Amniotic stem cell (primary cell): ENCODE results near the gene LIPA.
"Not testable (repeated sequence)": the region's sequence is repeated elsewhere in the genome, so short reads cannot be mapped to it uniquely, and the experiment has no call there.

ENCODE experiments used
- DNase-seq: peaks from one replicate; lab custom pipeline; 2025; lab: John Stamatoyannopoulos, UW

LIPA gene

GRCh38 chr10:89207801-89208551 lies 43.6 kb downstream of the LIPA start:
- no peak for DNase-seq

GRCh38 chr10:89207181-89207800 lies 44.3 kb downstream of the LIPA start, which contains the start of gene CH25H:
Gene CH25H, minus strand, starts transcription at chr10:89207317. Its CDS starts 25 bp downstream, at chr10:89207292.
- peak; percentile 66 for DNase-seq

GRCh38 chr10:89206402-89207180 lies 45.0 kb downstream of the LIPA start:
- no peak for DNase-seq

GRCh38 chr10:89204621-89205185 lies 46.9 kb downstream of the LIPA start:
- DNase-seq, result no peak

GRCh38 chr10:89203237-89203636 lies 48.3 kb downstream of the LIPA start:
- no peak for DNase-seq

GRCh38 chr10:89202033-89202425 lies 49.5 kb downstream of the LIPA start:
- no peak for DNase-seq

- no peak for DNase-seq
These were observed 50.1 kb downstream of the LIPA start for GRCh38 chr10:89201345-89202032.

GRCh38 chr10:89197473-89197872 lies 54.1 kb downstream of the LIPA start:
- DNase-seq, result no peak

GRCh38 chr10:89191301-89191700 lies 60.3 kb downstream of the LIPA start:
- DNase-seq, result not testable (repeated sequence)

- DNase-seq, result no peak
These were observed 62.3 kb downstream of the LIPA start for GRCh38 chr10:89189211-89189734.

- no peak for DNase-seq
These were observed 65.9 kb downstream of the LIPA start for GRCh38 chr10:89185658-89186057.

GRCh38 chr10:89184638-89185037 lies 66.9 kb downstream of the LIPA start:
- DNase-seq, result no peak

GRCh38 chr10:89183571-89183970 lies 68.0 kb downstream of the LIPA start:
- DNase-seq, result no peak

- DNase-seq, result no peak
These were observed 68.7 kb downstream of the LIPA start for GRCh38 chr10:89182894-89183293.

GRCh38 chr10:89175816-89176215 lies 75.8 kb downstream of the LIPA start:
- DNase-seq, result no peak

- no peak for DNase-seq
These were observed 78.5 kb downstream of the LIPA start for GRCh38 chr10:89173075-89173474.

- DNase-seq, result no peak
These were observed 79.6 kb downstream of the LIPA start for GRCh38 chr10:89171996-89172395.

- DNase-seq, result peak; percentile 36
These were observed 80.2 kb downstream of the LIPA start for GRCh38 chr10:89171263-89171872.

- DNase-seq, result not testable (repeated sequence)
These were observed 83.1 kb downstream of the LIPA start for GRCh38 chr10:89168354-89168900.

- no peak for DNase-seq
These were observed 83.7 kb downstream of the LIPA start for GRCh38 chr10:89167915-89168314.

GRCh38 chr10:89165923-89166322 lies 85.7 kb downstream of the LIPA start:
- DNase-seq, result peak; percentile 25
